GM20000 (cell line): ENCODE results near the gene STK38L.

Source experiments
- DNase-seq: peaks from one replicate; pipeline ENCODE4 v3.0.0; 2012; ENCODE audit warnings: low spot score
- CTCF ChIP-seq: IDR thresholded peaks from 2 replicates; pipeline ENCODE4 v1.5.1; 2012; ENCODE audit warnings: mild to moderate bottlenecking, control low read depth; ENCODE audit errors: extremely low read depth, missing control alignments

STK38L gene

DNA sequence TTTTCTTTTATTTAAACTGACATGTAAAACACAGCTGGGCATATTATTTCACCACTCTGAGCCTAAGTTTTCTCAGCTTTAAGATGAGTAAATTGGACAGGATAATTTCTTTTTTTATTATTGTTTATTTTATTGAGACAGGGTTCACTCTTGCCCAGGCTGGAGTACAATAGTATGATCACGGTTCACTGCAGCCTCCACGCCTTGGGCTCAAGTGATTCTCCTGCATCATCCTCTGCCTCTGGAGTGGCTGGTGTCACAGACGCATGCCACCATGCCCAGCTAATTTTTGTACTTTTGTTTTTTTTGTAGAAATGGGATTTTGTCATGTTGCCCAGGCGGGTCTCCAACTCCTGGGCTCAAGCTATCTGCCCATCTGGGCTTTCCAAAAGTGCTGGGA, 101.3 kb downstream of the STK38L start:
- no peak for DNase-seq
- no peak for TF ChIP-seq CTCF

DNA sequence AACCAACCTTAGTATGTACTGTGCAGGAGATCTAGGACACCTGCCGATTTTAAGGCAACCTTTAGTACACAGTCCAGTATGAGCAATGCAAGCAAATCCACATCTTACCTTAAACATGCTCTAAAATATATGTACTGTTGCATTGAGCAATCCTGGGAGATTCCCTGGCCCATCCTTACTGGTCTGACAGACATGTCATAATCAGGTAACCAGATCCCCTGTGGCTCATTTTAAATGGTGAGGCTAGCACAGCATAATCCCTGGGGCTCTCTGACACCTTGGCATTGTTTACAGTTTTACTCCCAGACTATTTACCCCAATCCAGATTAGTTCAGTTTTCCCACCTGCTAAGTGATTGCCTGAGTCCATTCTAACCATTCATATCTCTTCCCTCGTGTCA, 103.7 kb downstream of the STK38L start:
- no peak for DNase-seq
- no peak for TF ChIP-seq CTCF

GRCh38 chr12:27351476-27351875, 107.4 kb downstream of the STK38L start:
- no peak for DNase-seq
- no peak for TF ChIP-seq CTCF

DNA sequence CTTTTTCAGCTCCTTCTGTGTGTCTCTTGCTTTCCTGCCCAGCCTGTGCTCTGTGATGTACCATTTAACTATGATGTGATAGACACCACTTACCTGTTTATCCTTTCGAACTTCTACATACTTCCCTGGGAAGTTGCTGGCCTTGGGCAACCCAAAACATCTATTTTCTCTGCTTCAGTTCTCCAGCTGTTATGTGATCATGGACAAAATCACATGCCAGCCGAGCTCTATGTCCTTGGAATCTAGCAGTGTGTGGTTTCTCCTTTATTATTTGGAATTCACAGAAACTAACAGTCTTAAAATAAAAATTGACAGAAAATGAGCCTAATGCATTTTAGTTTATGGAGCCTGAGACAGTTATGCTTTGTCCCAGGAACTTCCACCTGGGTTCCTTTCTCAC, 111.4 kb downstream of the STK38L start:
- TF ChIP-seq CTCF, result no peak
- DNase-seq, result no peak

DNA sequence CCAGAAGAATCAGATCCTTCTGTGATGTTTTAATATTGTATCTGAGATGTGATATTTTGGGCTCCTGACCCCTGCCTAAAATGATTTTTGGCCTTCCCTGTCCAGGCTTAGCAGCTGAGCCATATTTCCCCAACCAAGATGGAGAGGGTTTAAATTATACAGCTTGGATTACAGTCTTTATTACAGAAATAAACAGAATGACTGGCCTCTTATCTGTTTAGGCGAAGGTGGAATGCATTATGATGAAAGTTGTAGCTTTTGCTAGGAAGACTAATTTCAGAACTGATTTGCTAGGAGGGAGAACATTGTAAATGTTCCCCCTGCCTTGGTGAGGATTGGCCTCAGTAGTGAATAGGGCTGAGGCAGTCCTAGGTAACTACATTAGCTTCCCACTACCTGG, 111.9 kb downstream of the STK38L start:
- DNase-seq, result no peak
- TF ChIP-seq CTCF, result no peak

- no peak for DNase-seq
- no peak for TF ChIP-seq CTCF
Measured at GRCh38 chr12:27359578-27360340, 115.7 kb downstream of the STK38L start.

- no peak for DNase-seq
- no peak for TF ChIP-seq CTCF
Measured at GRCh38 chr12:27361372-27361771, 117.3 kb downstream of the STK38L start.
